Vagina (tissue), 2 donors: ENCODE data around the gene FXYD3.

Source experiments
- POLR2AphosphoS5 ChIP-seq, 2 donors: sonication (generic); formaldehyde crosslinking; IDR thresholded peaks; one replicate each; pipeline ENCODE4 v1.9.0; 2017; ENCODE audit warnings: antibody characterized with exemption in 2 of 2, mild to moderate bottlenecking in 2 of 2, low read depth in 1 of 2; ENCODE audit not compliant: insufficient read depth in 1 of 2
- TF ChIP-seq, protein P1 (sequence below), 3 experiments: fragments of 450-650 bp in 2 of 3; fragments of 200-600 bp in 1 of 3; sonication (generic) in 1 of 3; IDR thresholded peaks; one replicate each; pipeline ENCODE4 v1.5.1; 2017 to 2019; ENCODE audit warnings: antibody characterized with exemption in 3 of 3, mild to moderate bottlenecking in 2 of 3, moderate library complexity in 2 of 3

DNA sequence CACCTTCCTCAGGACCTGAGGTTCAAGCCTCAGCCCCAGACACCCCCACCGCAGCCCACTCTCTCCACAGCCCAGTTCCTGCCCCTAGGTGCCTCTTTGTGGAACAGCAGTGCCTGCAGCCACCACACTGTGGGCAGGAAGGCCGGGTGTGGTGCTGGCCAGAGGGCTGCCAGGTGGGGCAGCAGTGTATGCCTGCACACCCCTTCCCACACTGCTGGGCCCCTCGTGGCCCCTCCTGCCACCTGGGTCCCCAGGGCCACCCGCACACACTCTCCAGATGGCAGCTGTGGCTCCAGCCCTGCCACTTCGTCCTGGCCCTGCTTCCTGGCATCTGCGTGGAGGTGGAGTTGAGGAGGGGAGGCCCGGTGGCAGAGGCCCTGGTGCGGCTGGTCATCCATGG is 39.0 kb upstream of the FXYD3 start:
- TF ChIP-seq, protein P1, sequence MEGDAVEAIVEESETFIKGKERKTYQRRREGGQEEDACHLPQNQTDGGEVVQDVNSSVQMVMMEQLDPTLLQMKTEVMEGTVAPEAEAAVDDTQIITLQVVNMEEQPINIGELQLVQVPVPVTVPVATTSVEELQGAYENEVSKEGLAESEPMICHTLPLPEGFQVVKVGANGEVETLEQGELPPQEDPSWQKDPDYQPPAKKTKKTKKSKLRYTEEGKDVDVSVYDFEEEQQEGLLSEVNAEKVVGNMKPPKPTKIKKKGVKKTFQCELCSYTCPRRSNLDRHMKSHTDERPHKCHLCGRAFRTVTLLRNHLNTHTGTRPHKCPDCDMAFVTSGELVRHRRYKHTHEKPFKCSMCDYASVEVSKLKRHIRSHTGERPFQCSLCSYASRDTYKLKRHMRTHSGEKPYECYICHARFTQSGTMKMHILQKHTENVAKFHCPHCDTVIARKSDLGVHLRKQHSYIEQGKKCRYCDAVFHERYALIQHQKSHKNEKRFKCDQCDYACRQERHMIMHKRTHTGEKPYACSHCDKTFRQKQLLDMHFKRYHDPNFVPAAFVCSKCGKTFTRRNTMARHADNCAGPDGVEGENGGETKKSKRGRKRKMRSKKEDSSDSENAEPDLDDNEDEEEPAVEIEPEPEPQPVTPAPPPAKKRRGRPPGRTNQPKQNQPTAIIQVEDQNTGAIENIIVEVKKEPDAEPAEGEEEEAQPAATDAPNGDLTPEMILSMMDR (IDR thresholded peaks at IDR 0.05), result no peak
- TF ChIP-seq POLR2AphosphoS5 (IDR thresholded peaks at IDR 0.05; ENCODE audit: insufficient read depth in 1 of 2, low read depth in 1 of 2), result no peak
